GM21576 (cell line): ENCODE measurements around the gene SPINK1.
"Not testable (repeated sequence)": the region's sequence is repeated elsewhere in the genome, so short reads cannot be mapped to it uniquely, and the experiment has no call there.

Experiments
- ATAC-seq: cut with Tn5 transposase; IDR thresholded peaks from one replicate; pipeline ENCODE4 v1.9.1; 2021; ENCODE audit warnings: mild to moderate bottlenecking, moderate library complexity; ENCODE audit not compliant: unreplicated experiment

Gene SPINK1

DNA sequence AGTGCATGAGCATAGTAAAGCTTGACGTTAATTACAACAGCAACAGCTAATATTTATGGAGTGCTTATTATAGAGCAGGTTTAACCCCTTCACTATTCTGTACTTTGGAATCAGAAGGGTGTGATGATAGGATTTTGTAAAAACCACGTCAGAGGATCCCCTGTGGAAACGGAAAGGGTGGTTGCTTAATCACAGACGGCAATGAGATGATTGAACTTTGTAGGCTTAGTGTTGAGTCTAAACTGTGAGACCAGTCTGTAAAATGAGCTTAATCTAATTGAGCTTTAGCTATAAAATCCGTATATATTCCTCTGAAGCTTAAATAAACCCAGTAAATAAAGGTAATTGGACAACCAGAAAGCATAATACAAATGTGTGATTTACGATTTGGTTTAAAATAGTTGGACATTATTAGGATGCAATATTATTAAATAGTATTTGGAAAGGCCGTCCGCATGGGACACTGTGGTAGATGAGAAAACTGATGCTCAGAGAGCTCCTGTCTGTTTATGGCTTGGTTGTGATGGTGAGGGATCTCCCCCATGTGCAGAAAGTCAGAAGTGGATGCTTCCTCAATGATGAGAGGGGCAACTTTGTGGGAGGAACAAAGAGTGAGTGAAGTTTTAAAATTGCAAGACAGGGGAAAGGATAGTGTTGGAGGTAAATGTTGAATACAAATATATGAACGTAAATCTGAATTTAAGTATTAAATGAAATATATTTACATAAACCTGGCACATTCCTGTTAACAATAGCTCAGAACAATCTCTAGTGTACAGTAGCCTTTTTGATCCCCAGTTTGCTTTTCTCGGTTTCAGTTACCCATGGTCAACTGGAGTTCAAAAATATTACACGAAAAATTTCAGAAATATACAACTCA is 23.7 kb upstream of the SPINK1 start:
- ATAC-seq: no peak

DNA sequence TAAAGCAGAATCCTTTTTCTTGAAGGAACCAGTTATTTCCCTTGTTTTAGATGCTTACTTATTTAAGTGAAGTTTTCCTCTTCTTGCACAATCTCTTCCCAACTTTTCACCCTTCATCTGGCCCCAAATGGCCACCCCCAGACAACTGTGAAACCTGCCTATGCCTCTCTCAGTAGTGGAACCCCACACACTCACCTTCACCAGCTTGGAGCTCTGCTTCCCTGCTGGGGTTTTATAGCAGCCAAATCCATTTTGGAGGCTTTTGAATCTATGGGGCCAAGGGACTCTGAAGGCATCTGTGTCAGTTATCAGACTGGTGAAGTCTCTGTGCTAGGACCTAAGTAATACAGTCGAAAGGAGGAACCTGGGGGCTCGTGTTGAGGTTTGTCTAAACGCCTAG is 22.9 kb upstream of the SPINK1 start:
- ATAC-seq: no peak

DNA sequence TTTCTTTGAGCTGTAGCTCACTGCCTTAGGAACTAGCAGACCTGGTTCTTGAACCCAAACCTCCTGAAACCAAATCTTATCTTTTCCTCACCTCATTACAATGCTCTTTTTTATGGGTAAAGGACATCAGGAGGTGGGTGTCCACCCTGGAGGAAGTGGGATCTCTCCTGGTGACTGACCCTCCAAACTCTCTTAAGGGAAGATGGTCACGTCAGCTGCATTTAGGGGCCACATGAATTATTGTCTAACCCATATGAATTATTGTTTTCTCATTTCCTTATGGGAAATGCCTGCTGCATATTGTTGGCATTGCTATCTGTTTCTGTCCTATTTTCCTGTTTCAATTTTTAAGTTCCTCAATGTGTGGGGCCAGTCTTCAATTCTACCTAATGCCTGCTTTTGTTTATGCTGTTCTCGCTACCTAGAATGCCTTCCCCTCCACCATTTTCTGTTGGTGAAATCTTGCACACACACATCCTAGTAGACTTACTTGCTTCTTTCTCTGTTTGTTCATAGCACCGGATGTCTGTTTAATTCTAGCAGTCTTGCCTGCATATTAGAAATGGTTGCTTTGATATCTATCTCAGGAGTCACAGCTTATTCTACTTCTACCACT is 22.0 kb upstream of the SPINK1 start:
- ATAC-seq: no peak

DNA sequence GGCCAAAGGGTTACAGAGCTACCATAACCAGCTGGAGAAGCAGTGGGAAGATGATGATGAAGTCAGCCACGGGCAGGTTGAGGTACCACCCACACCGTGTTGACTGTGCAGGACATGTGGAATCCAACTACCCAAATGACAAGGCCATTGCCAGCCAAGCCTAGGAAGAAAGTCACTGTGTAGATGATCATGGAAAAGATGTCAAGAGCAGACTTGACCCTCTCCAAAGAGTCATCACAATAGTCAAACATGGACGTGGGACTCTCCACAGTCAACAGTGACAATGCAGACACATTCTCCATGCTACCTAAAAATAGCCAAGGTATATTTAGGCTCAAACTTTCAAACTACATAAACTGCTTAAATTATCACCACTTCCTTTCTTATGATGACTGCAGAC is 20.9 kb upstream of the SPINK1 start:
- ATAC-seq: no peak

DNA sequence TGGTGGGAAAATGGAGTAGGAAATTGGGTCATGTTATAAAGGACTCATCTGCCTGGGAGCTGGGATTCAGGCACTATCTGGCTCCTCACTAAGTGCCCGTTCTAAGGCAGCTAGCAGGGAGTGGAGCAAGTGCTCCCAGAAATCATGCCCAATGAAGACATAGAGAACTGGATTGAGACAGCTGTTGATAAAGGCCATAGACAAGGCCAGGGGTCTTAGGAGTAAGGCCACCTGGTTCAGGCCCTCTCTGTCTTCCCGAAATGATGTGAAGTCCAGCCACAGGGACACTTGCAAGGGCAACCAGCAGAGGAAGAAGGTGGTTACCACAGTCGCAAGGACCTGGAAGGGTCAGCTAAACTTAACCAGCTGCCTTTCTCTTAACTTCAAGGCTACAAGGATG is 20.1 kb upstream of the SPINK1 start:
- ATAC-seq: no peak

DNA sequence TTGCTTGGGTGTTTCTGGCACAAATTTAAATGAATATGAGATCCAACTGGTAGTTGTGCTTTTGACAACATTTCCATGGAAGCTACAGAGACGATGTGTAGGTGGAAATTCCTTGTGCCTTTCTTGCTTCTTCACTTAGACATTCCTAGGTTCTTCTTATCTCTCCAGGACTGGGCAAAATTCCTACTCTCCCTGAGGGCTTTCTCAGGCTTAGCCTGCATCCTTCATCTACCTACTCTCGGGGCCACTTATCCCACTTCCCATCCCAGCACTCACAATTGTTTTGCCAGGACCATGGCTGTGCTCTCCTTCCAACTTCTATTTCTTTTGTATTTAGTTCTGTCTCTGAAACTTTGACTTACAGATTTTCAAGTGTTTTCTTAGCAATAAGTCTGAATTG is 17.8 kb upstream of the SPINK1 start:
- no peak for ATAC-seq

DNA sequence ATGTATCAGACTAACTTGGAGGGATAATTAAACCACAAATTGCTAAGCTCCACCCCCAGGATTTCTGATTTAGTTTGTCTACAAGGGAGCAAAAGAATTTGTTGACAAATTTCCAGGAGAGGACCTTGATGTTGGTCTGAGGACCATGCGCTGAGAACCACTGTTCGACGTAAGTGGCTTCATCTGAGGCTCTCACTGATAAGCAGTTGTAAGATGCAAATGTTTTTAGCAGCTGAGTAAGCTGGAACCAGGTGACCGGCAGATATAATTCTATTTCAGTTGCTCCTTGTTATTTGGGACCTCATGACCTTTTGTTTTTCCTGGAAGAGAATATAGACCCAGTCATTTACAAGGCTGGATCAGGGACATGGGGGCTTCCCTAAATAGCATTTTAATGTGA is 14.1 kb upstream of the SPINK1 start:
- ATAC-seq: no peak

DNA sequence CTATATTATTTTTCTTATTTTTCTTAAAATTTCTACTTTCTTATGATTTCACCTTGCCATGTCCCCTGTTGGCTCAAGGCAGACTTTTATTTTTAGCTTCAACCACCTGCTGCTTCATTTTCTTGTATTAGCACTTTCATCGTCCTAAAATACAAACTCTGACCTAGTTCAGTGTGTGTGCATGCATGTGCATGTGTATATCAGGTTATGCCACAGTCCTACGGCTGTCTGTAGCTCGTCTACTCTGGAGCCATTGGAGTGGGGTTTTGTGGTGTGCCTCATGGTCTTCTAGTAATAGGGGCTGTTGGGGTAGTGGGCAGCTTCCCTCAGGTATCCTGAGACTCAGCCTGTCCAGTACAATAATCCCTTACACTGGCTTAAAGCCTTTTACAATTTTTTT is 13.4 kb upstream of the SPINK1 start:
- no peak for ATAC-seq

DNA sequence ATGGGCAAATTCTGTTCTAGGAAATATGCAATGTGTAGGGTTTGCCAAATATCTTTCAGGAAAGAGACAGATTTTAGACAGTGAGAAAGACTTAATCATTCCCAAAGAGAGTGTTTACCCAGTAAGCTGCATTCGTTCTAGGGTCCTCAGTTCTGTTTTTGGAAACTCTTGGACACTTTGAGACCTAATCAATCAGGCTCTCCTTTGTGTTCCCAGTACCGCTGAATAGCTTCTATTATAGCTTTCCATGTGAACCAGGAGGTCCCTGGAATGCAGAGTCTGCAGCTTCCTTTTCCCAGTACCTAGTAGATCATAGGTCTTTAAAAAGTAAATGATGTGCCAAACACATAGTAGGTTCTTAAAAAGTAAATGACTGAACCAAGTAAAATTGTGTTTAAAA is 11.4 kb upstream of the SPINK1 start:
- ATAC-seq: no peak

DNA sequence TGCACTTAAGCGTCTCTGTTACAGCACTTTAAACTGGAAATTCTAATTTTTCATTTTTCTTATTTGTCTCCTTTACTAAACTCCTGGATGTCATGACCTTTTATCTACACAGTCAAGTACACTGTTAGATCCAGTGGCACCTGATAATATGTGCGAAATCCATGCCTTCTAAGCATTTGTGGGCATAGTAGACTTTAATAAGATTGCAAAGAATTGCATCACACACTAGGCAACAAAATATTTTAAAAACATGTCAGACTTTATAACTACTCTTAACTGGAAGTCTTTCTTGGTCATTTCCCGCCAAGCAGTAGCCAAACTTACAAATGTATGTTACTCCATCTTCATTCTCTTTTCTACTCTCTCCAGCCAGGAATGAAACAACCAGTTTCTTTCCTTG is 5.0 kb upstream of the SPINK1 start:
- ATAC-seq: no peak

DNA sequence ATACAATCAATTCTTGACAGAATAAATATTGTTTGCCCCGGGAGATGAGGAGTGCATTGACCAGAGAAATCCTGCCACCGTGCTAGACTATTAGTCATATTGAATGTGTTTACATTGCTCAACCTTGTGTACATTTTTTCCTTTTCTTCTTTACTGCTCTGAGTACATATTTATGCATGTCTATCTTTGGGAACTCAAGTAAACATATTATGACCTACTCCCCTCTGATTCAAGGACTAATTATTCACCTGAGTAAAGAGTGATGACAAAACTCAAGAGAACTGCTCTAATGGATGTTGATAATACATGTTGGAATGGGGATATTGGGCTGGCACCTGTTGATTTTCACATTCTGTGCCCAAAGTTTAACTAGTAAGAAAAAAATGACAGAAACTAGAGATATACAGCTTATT is 3.9 kb upstream of the SPINK1 start:
- ATAC-seq: no peak

DNA sequence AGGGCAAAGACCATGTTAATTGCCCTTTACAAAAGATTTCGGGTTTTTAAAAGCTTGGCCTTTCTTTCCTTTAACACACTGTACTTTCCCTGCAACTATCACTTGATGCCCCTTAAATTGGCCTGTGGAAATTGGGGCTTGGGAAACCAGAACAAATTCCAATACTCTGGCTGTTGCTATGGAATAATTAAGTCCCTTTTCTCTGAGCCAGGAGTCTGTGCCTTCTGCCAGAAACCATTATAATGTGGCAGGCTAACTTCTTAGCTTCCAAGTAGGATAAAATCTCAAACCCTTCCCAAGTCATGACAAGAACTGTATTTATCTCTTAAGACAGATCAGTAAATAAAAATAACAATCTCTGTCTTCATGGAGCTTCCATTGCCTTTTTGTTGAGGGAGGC is 1.1 kb upstream of the SPINK1 start:
- no peak for ATAC-seq

DNA sequence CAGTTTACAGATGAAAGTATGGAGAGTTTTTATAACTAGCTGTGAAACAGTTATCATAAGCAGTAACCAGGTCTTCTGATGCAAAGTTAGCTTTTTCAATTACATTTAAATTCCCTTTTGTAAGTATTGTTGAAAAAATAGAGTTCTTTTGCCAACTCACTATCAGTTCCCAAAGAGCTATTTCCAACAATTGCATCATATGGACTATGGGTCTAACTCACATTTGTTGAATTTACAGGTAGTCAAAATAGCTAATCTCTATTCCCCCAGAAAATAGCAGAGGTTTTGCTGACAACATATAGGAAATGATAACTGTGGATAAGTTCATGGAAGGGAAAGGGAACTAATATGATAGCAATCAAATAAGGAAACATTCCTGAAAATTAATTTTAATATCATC is 1.4 kb downstream of the SPINK1 start:
- no peak for ATAC-seq

DNA sequence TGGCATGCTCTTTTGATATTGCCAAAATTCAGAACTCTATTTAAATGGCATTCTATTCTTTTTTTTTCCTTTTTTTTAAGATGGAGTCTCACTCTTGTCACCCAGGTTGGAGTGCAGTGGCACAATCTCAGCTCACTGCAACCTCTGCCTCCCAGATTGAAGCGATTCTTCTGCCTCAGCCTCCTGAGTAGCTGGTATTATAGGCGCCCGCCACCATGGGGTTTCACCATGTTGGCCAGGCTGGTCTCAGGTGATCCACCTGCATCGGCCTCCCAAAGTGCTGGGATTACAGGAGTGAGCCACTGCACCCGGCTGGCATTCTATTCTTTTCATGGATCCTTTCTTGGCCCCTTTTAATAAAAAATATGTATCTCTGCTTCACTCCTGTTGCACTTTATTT is 4.5 kb downstream of the SPINK1 start:
- not testable (repeated sequence) for ATAC-seq

DNA sequence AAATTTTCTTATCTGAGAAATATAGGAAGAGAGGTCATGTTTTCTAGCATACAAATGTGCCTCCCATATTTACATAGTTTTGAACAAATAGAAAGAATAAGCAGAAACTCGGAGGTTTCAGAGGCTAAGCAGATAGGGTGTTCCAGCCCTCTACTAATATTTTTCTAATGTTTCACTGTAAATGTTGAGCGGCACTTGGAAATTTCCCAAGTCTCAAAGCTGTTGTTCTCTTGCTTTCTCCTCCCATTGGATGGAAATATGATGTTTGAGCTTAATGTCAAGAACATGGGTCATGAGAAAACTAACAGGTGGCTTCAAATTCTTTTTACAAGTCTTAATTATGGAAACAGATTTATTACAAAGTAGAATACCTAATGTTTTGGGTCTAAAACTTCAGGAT is 5.1 kb downstream of the SPINK1 start:
- no peak for ATAC-seq

DNA sequence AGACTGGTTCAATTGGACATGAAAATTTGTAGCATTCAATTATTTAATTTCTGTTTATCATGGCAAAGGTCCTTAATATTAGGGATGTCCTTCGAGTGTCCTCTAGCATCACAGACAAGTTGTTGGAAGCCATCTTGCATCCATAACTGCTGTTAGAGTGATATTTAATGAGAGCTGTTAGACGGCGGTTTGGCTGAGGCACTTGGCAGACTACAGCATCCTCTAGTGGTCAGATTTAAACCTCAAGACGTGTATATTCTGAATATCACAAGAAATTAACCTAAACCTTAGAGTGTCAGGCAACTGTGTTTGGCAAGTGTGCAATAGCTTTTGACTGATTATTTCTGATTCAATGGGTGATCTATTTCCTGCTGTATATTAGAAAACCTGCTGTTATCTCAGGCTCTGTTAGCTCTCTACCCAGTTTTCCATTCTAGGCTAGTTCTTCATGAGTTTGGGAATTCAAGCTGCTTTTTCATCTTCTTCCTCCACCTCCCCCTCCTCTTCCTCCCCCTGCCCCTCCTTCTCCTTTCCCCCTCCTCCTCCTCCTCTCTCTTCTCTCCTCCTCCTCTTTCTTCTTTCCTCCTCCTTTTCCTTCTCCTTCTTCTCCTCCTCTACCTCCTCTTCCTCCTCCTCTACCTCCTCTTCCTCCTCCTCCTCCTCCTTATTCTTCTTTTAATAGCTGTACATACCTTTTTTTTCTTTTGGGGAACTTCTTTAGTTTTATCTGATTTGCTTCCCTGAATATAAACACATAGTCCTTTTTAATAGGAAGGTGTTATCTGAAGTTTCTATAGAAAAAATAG is 8.6 kb downstream of the SPINK1 start:
- peak; percentile 85 for ATAC-seq

DNA sequence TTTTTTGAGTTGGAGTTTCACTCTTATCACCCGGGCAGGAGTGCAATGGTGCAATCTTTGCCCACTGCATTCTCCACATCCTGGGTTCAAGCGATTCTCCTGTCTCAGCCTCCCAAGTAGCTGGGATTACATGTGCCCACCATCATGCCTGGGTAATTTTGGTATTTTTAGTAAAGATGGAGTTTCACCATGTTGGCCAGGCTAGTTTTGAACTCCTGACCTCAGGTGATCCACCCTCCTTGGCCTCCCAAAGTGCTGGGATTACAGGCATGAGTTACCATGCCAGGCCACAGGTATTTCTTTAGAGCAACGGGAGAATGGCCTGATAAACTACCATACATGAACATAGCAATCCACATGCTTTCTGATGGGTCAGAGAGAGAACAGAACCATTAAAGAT is 9.2 kb downstream of the SPINK1 start:
- ATAC-seq: not testable (repeated sequence)

DNA sequence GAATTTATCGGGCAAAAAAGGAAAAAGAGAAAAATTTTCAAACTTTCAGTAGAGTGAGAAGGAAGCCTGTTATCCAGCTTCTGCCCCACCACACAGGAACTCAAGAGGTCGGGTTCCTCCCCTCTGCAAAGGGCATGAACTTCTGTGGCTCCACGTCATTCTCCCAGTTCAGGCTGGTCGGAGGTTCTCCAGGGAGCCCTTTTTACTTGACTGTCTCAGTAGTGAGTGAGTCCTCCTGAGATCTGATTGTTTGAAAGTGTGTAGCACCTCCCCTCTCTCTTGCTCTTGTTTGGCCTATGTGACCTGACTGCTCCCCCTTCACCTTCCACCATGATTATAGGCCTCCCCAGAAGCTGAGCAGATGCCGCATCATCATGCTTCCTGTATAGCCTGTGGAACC is 9.7 kb downstream of the SPINK1 start:
- no peak for ATAC-seq

DNA sequence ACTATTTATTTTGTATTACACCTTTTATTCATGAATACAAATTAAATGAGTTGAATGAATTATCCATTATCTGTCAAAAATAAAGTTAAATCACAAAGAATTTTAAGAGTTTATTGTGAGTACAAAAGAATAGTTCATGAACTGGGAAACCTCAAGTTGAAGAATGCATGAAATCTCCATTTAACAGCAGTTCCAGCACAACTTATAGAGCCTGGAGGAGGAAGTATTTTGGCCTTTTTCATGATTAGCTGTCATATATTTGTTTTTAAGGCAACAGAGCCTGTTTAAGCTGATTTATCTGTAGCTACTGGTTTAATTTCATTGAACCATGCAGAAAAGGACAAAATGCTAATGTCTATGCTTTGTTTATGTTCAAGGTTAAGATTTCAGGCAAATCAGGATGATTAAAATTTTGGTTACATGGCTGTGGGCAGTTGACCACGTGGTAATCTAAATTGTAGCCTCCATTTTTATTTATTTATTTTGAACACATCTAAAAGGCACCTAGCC is 12.2 kb downstream of the SPINK1 start:
- ATAC-seq: no peak

DNA sequence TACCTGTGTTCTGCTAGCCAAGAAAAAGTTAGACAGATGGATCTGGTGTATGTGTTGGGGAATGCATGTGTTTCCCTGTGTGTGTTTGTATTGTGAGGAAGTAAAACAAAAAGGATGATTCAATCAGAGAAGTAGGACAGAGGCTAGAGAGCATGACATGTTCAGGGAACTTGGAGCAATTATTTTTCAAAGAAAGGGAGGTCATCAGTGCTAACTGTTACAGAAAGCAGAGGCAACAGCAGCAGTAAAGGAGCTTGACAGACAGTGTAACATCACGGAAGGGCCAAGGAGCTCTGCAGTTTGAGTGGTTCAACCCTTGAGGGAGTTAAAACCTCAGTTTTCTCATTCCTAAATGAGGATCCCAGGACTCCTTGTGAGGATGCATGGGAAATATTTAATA is 13.2 kb downstream of the SPINK1 start:
- ATAC-seq: no peak

DNA sequence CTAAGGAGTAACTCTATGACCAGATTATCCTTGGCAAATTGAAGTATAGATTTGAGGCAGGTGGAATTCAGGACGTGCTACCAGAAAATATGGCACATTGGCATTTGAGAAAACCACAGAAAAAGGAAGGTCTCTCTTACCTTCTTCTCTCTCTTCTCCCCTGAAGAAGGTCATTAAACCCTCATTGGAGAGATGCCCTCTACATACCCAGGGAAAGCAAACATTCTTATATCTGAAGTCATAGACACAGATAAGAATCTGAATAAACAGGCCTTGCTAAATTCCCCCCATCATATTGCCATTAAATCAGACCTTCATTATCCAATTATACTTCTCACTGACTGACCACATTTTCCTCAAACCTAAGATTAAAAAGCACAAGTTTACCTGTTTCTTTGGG is 17.8 kb downstream of the SPINK1 start:
- no peak for ATAC-seq
